Activated T-cell treated with anti-CD3 and anti-CD28 coated beads for 48 hours (primary cell): Measurements from ENCODE around the gene ALDH18A1.
"Not testable (repeated sequence)": the region's sequence is repeated elsewhere in the genome, so short reads cannot be mapped to it uniquely, and the experiment has no call there.

Experiments
- DNase-seq: peaks from one replicate; pipeline ENCODE4 v3.0.0-alpha.2; 2020; ENCODE audit warnings: low read depth

The ALDH18A1 gene

GRCh38 chr10:95650232-95650631 lies 6.3 kb downstream of the ALDH18A1 start:
- DNase-seq, result no peak

- DNase-seq, result no peak
These were observed 8.4 kb downstream of the ALDH18A1 start for GRCh38 chr10:95648138-95648537.

- no peak for DNase-seq
These were observed 10.4 kb downstream of the ALDH18A1 start for GRCh38 chr10:95646160-95646559.

GRCh38 chr10:95644901-95645300 lies 11.6 kb downstream of the ALDH18A1 start:
- no peak for DNase-seq

- DNase-seq, result no peak
These were observed 15.6 kb downstream of the ALDH18A1 start for GRCh38 chr10:95640891-95641315.

GRCh38 chr10:95637911-95638310 lies 18.6 kb downstream of the ALDH18A1 start:
- DNase-seq, result no peak

GRCh38 chr10:95637140-95637539 lies 19.4 kb downstream of the ALDH18A1 start:
- DNase-seq, result no peak

GRCh38 chr10:95635319-95635733 lies 21.2 kb downstream of the ALDH18A1 start:
- no peak for DNase-seq

GRCh38 chr10:95628786-95629185 lies 27.7 kb downstream of the ALDH18A1 start:
- no peak for DNase-seq

- DNase-seq, result no peak
These were observed 30.0 kb downstream of the ALDH18A1 start for GRCh38 chr10:95626500-95626899.

- DNase-seq, result not testable (repeated sequence)
These were observed 36.1 kb downstream of the ALDH18A1 start for GRCh38 chr10:95620415-95620814.

GRCh38 chr10:95618101-95618500 lies 38.4 kb downstream of the ALDH18A1 start:
- DNase-seq, result no peak

- DNase-seq, result no peak
These were observed 40.1 kb downstream of the ALDH18A1 start for GRCh38 chr10:95616446-95616845.

GRCh38 chr10:95613330-95613729 lies 43.2 kb downstream of the ALDH18A1 start:
- no peak for DNase-seq

GRCh38 chr10:95610727-95611126 lies 45.8 kb downstream of the ALDH18A1 start:
- DNase-seq, result no peak

- DNase-seq, result no peak
These were observed 49.6 kb downstream of the ALDH18A1 start for GRCh38 chr10:95606922-95607321.

- DNase-seq, result no peak
These were observed 51.3 kb downstream of the ALDH18A1 start for GRCh38 chr10:95605163-95605562.

GRCh38 chr10:95604630-95605029 lies 51.9 kb downstream of the ALDH18A1 start:
- DNase-seq, result no peak

- DNase-seq, result no peak
These were observed 54.1 kb downstream of the ALDH18A1 start for GRCh38 chr10:95602382-95602781.

GRCh38 chr10:95601116-95601719 lies 55.3 kb downstream of the ALDH18A1 start:
- DNase-seq, result peak; percentile 34

- DNase-seq, result no peak
These were observed 56.4 kb downstream of the ALDH18A1 start for GRCh38 chr10:95600158-95600557.

- DNase-seq, result no peak
These were observed 58.7 kb downstream of the ALDH18A1 start for GRCh38 chr10:95597788-95598187.

- DNase-seq, result no peak
These were observed 68.5 kb downstream of the ALDH18A1 start for GRCh38 chr10:95588025-95588424.

- DNase-seq, result no peak
These were observed 76.5 kb downstream of the ALDH18A1 start for GRCh38 chr10:95579835-95580535.
